Type B pancreatic cell (in vitro differentiated cells): ENCODE measurements around the gene GPR39. TPM values are rescaled to one million over a fixed set of nuclear protein-coding genes. Genes with fewer than 3 reads are reported as not detected.

Experiments
- DNase-seq: peaks from one replicate; pipeline ENCODE4 v3.0.0; 2021; ENCODE audit warnings: mixed read lengths; ENCODE audit not compliant: unreplicated experiment; ENCODE audit errors: extremely low spot score
- H3K27ac Mint-ChIP-seq: 2 replicates; pipeline ENCODE4 v1.8.0; 2021; ENCODE audit warnings: mild to moderate bottlenecking, mixed read lengths
- H3K27me3 Mint-ChIP-seq: 2 replicates; pipeline ENCODE4 v1.8.0; 2021; ENCODE audit warnings: mixed read lengths
- H3K36me3 Mint-ChIP-seq: 2 replicates; pipeline ENCODE4 v1.8.0; 2021; ENCODE audit warnings: mixed read lengths
- H3K4me1 Mint-ChIP-seq: one replicate; pipeline ENCODE4 v1.8.0; 2021; ENCODE audit warnings: mixed read lengths; ENCODE audit not compliant: unreplicated experiment
- H3K4me3 Mint-ChIP-seq: 2 replicates; pipeline ENCODE4 v1.8.0; 2021; ENCODE audit warnings: mild to moderate bottlenecking, mixed read lengths
- H3K9me3 Mint-ChIP-seq: 2 replicates; pipeline ENCODE4 v1.8.0; 2021; ENCODE audit warnings: mixed read lengths
- total RNA-seq: library from RNA; stranded (reverse); gene quantifications from 2 replicates; pipeline ENCODE4 v1.2.1, GENCODE V29; 2021; ENCODE audit warnings: low replicate concordance
- TF ChIP-seq, protein P1 (sequence below): fragments of 200-600 bp; sonication (generic); conservative IDR thresholded peaks from 2 replicates; pipeline ENCODE4 v1.5.0; 2021; ENCODE audit warnings: antibody characterized with exemption, mild to moderate bottlenecking

Gene GPR39
- total RNA-seq, 1 donor from 2014 or later: 4.1 TPM

DNA sequence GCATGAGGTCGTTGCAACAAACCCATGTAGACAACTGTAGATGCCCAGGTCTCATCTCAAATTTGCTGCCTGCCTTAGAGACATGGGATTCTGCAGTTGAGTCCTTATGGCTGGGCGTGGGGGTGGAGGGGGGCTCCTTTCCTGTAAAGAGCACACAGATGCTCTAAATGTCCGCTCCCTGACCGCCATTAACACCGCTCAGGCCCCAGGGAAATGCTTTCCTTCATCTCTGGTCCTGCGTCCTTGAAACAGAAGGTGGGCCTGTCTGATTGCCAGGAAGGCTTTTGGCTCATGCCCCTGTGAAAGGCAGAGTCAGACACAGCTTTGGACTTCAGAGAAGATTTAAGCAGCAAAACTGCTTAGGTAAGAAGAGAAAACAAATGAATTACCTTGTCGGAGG is 25.7 kb downstream of the GPR39 start:
- H3K9me3 Mint-ChIP-seq: no peaks in the 10 kb centered on the region
- peaks cover 15% of the 10 kb centered on the region for H3K4me1 Mint-ChIP-seq
- DNase-seq: no peak
- H3K36me3 Mint-ChIP-seq: no peaks in the 10 kb centered on the region
- no peak overlapping the region for H3K4me3 Mint-ChIP-seq
- no peaks in the 10 kb centered on the region for H3K27me3 Mint-ChIP-seq
- TF ChIP-seq, protein P1, sequence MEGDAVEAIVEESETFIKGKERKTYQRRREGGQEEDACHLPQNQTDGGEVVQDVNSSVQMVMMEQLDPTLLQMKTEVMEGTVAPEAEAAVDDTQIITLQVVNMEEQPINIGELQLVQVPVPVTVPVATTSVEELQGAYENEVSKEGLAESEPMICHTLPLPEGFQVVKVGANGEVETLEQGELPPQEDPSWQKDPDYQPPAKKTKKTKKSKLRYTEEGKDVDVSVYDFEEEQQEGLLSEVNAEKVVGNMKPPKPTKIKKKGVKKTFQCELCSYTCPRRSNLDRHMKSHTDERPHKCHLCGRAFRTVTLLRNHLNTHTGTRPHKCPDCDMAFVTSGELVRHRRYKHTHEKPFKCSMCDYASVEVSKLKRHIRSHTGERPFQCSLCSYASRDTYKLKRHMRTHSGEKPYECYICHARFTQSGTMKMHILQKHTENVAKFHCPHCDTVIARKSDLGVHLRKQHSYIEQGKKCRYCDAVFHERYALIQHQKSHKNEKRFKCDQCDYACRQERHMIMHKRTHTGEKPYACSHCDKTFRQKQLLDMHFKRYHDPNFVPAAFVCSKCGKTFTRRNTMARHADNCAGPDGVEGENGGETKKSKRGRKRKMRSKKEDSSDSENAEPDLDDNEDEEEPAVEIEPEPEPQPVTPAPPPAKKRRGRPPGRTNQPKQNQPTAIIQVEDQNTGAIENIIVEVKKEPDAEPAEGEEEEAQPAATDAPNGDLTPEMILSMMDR: no peak
- no peak overlapping the region for H3K27ac Mint-ChIP-seq

DNA sequence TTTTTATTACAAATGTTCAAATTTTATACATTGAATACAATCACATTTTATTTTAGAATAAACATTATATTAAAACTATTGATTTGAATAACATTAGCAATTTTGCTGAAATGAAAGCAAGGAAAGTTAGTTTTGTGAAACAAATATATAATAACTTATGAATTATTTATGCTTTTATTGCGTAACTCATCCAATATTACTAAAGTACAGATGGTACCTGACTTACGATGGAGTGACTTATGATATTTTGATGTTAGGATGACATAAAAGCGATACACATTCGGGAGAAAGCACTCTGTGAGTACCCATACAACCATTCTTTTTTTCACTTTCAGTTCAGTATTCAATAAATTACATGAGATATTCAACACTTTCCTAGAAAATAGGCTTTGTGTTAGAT is 26.5 kb downstream of the GPR39 start:
- TF ChIP-seq, protein P1: no peak
- peaks cover 15% of the 10 kb centered on the region for H3K4me1 Mint-ChIP-seq
- H3K9me3 Mint-ChIP-seq: no peaks in the 10 kb centered on the region
- H3K4me3 Mint-ChIP-seq: no peak overlapping the region
- H3K27ac Mint-ChIP-seq: no peak overlapping the region
- no peak for DNase-seq
- no peaks in the 10 kb centered on the region for H3K36me3 Mint-ChIP-seq
- H3K27me3 Mint-ChIP-seq: no peaks in the 10 kb centered on the region

DNA sequence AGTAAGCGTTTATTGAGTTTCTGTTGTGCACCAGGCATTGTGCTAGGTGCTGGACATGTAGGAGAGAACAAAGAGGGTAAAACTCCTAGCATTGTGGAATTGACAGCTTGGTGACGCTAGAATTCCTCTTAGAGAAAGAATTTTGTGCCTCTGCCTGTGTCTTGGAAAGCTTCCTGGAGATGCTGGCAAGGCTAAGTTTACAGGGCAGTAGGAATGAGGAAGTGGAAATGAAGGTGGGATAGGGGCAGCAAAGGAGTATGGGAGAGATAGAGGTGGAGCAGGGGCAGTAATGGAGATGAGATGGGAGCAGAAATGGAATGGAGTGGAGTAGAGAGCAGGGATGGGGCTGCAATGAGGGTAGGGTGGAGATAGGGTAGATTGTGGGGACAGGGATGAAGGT is 29.8 kb downstream of the GPR39 start:
- DNase-seq: no peak
- H3K9me3 Mint-ChIP-seq: no peaks in the 10 kb centered on the region
- TF ChIP-seq, protein P1: no peak
- no peak overlapping the region for H3K27ac Mint-ChIP-seq
- H3K36me3 Mint-ChIP-seq: no peaks in the 10 kb centered on the region
- no peak overlapping the region for H3K4me3 Mint-ChIP-seq
- H3K4me1 Mint-ChIP-seq: no peaks in the 10 kb centered on the region
- H3K27me3 Mint-ChIP-seq: no peaks in the 10 kb centered on the region

DNA sequence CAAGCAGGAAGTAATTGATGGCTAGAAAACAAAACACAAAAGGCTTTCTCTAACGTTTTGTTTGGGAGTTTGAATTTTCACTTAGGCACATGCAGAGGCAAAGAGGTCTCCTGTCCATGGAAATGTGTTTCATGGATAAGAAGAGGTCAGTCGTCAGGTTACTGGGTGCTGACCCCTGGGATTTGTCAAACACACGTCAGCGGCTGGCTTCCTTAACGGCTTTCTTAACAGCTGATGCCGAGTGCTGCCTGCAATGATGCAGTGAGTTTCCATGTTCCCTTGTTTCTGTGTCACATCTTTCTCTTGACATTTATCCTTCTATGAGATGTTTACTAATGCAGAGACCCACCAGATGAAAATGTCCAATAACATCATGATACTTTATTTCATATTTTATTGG is 31.7 kb downstream of the GPR39 start:
- Mint-ChIP-seq H3K4me1 (no peaks in the 10 kb centered on the region), H3K36me3 (no peaks in the 10 kb centered on the region), H3K4me3 (no peak overlapping the region), H3K27me3 (no peaks in the 10 kb centered on the region), H3K9me3 (peaks cover 5% of the 10 kb centered on the region), H3K27ac (no peak overlapping the region)
- DNase-seq: no peak
- TF ChIP-seq, protein P1: no peak

DNA sequence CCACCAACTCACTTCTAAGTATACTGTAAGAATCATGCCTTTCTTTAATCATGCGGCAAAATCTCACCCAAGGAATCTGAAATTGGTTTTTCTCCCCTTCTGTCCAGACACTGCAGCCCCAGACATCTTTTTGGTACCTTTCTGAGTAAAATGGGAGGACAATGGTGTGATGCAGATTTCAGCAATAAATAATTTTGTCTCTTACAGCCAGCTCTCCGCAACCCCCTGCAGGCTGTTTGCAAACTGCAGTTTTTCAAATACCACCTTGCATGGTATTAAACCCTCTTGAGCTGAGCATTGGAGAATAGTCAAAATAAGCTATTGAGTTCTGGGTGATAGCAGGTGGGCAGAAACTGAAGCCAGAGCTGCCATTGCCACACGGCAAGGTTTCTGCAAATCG is 32.2 kb downstream of the GPR39 start:
- peaks cover 5% of the 10 kb centered on the region for H3K9me3 Mint-ChIP-seq
- TF ChIP-seq, protein P1: peak; percentile 75
- H3K27ac Mint-ChIP-seq: no peak overlapping the region
- no peaks in the 10 kb centered on the region for H3K36me3 Mint-ChIP-seq
- no peaks in the 10 kb centered on the region for H3K4me1 Mint-ChIP-seq
- H3K4me3 Mint-ChIP-seq: no peak overlapping the region
- H3K27me3 Mint-ChIP-seq: no peaks in the 10 kb centered on the region
- DNase-seq: no peak

DNA sequence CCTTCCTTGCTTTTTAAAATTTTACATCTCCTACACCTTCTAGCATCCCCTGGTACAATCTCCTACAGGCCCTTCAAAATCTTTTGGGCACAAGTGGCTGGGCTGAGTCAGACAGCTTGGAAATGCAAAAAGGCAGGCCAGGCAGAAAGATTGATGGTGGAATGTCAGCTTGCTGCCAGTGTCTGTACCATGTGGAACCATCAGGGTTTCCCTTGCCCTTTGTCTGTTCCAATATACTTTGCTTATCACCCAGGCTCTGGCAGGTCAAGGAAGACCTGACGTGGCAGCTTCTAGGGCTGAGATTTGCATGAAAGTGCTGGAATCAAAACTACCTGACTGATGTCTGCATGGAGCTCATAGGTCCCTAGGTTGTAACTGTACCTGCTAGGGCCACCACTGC is 33.3 kb downstream of the GPR39 start:
- no peak overlapping the region for H3K4me3 Mint-ChIP-seq
- TF ChIP-seq, protein P1: no peak
- peaks cover 5% of the 10 kb centered on the region for H3K9me3 Mint-ChIP-seq
- H3K36me3 Mint-ChIP-seq: no peaks in the 10 kb centered on the region
- DNase-seq: no peak
- no peaks in the 10 kb centered on the region for H3K27me3 Mint-ChIP-seq
- no peak overlapping the region for H3K27ac Mint-ChIP-seq
- H3K4me1 Mint-ChIP-seq: no peaks in the 10 kb centered on the region
